Eye (tissue), 1 donor: Measurements from ENCODE around the gene FBLN1.

Experiments used
- DNase-seq: peaks from one replicate; pipeline ENCODE4 v3.0.0-alpha.2; 2015

The FBLN1 gene

GRCh38 chr22:45504373-45505341 lies 2.0 kb downstream of the FBLN1 start:
- DNase-seq = peak; percentile 87

- DNase-seq = no peak
Observed at GRCh38 chr22:45505991-45506747, 3.5 kb downstream of the FBLN1 start.

GRCh38 chr22:45506816-45507360 lies 4.2 kb downstream of the FBLN1 start:
- DNase-seq = peak; percentile 65

DNA sequence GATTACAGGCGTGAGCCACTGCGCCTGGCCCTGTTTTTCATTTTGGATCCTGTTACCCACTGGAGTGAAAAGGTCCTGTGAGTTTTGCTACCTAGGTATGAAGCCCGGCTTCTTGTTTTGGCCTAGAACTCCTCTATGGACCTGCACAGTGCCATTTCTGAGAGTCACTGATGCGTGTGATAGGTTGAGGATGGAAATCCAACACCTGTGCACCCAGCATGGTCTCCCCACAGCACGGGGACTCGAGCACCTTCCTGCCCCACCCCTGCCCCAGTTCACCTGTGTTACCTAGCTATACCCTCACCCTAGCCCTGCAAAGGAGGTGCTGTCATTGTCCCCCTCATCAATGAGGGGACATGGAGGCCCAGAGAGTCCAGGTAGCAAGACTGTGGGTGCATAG lies 5.1 kb downstream of the FBLN1 start:
- DNase-seq = no peak

GRCh38 chr22:45508814-45509213 lies 6.1 kb downstream of the FBLN1 start:
- DNase-seq = no peak

DNA sequence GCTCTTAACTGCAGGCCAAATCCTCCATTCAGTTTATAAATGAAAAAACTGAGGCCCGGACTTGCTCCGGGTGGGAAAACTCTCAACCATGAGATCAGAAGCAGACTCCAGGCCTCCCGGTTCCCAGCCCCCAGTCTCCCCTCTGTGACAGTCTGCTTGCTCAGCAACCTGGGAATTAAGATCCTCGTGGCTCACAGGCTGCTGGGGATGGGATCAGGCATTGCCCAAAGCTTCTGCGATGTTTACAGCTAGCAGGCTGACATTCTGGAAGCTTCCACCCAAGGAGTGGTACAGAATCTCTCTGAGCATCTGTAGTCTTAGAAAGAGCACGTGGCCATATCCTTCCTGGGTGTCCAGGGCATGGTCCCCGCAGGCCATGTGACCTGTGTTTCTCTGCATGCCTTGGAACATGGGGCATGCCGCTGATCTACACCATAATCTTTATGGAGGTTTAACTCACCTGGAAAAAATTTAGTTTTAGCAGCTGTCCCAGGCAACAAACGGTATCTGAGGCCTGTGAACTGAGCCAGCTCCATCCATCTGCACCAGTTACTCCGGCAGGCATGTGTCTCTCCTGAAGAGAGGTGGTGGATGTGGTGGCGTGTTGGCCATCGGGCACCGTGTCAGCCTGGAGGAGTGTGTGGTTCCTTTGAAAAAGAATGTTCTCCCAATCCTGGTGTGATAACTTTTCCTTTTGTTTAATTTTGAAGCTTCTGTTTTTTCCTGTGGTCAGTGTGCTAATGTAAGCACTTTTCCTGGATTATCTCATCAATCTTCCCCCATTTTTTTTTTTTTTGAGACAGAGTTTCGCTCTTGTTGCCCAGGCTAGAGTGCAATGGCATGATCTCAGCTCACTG lies 7.9 kb downstream of the FBLN1 start:
- DNase-seq = no peak

DNA sequence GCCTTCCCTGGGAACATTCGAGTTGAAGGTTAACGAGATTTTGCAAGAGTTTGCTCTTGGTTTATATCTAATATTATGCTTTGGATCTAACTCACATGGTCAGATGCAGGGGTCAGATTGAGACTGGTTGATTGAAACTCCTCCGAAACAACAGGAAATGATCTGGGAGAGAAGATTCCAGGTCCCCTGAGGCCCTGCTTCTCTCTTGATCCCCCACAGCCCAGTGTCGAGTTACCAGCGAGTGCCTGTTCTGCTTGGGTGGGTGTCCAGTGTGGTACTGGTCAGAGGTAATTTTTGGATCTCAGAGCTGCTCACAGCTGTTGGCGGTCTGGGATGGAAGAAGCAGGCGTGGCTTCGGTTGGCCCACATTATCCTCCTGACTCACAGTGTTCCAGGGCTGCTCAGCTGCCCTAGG lies 9.2 kb downstream of the FBLN1 start:
- peak; percentile 49 for DNase-seq

- DNase-seq = no peak
Observed at GRCh38 chr22:45512363-45512762, 9.7 kb downstream of the FBLN1 start.

DNA sequence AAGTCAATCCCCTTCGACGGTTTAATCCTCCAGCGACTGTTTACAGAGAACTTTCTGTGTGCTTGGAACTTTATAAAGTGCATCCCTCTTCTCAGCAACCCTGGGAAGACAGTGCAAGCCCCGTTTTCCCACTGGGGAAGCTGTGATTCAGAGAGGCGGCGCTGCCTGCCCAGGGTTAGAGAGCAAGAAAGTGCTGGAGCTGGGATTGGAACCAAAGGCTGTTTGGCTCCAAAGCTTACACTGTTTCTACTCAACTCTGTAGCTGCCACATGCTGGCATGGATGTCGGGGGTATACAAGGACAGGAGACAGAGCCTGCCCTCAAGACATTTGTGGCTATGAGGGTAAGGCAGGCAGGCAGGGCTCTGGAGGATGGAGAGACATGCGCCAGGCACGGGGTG lies 13.0 kb downstream of the FBLN1 start:
- DNase-seq = no peak

GRCh38 chr22:45516163-45516562 lies 13.5 kb downstream of the FBLN1 start:
- DNase-seq = no peak

- DNase-seq = no peak
Observed at GRCh38 chr22:45516923-45517675, 14.4 kb downstream of the FBLN1 start.

DNA sequence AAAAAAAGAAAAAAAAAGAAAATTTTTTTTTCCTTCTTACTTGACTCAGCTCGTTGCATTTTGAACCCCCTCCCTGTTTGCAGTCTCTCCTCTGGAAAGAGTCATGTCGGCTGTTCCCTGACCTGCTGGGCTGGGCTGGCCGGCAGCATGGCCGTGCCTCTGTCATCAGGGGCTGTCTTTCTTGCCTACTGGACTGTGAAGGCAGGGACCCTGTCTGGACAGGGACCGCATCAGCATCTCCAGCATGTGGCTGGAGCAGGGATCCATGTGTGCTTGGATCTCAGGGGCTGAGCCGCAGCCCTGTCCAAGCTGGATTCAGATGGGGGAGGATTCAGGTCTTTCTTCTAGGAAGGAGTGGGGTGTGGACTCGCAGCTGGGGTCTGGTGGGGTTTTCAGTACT lies 15.5 kb downstream of the FBLN1 start:
- no peak for DNase-seq

DNA sequence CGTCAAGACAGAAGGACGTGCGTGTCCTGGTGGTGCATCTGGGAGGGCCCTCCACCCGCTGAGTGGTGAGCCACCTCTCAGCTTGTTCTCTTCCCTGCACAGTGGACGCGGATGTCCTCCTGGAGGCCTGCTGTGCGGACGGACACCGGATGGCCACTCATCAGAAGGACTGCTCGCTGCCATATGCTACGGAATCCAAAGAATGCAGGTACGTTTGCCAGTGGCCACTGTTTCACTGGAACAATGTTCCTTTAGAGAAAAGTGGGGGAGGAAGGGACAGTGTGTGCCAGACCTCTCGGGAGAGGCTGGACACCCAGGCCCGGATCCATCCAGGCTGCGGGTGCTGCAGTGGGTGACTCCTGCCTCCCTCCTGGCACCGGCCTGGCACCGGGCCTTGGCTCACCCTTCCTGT lies 15.9 kb downstream of the FBLN1 start:
- DNase-seq = no peak

DNA sequence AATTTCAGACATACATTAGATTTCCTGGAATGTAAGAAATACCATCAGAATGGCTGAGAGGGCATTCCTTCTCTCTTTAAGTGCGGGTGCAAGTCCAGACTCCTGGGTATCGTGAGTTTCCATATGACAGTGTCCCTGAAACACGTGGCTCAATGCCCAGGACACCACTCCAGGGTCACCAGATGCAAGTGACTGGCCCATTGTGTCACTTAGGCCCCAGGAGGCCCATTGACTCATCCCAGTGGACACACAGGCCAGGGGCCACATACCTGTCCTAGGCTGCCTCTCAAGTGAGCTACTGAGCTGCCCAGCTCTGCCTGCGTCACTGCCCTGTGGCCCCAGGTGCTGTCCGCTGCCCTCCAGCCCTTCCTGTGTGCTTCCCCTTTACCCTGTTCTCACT lies 18.5 kb downstream of the FBLN1 start:
- no peak for DNase-seq

- DNase-seq = no peak
Observed at GRCh38 chr22:45522462-45522861, 19.8 kb downstream of the FBLN1 start.

- DNase-seq = no peak
Observed at GRCh38 chr22:45524157-45524556, 21.5 kb downstream of the FBLN1 start.

GRCh38 chr22:45524966-45525365 lies 22.3 kb downstream of the FBLN1 start:
- no peak for DNase-seq

GRCh38 chr22:45525480-45525879 lies 22.8 kb downstream of the FBLN1 start:
- no peak for DNase-seq

DNA sequence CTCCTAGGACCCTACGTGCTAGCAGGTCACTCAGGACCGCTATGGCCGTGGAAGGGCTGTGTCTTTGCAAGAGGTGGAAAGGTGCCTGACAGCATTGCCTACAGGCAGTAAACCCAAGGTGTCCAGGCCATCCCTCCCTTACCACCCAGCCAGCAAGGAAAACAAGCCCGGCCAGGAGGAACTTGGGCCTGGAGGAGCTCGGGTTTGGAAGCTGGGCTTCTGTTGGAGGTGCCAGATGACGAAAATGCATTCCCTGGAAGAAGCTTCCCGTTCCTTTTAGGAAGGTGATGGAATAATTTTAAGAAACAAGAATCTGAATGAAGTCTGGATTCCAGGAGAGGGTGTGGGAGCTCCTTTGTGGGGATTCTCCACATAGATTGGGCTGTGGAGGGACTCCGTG lies 23.6 kb downstream of the FBLN1 start:
- DNase-seq = no peak

DNA sequence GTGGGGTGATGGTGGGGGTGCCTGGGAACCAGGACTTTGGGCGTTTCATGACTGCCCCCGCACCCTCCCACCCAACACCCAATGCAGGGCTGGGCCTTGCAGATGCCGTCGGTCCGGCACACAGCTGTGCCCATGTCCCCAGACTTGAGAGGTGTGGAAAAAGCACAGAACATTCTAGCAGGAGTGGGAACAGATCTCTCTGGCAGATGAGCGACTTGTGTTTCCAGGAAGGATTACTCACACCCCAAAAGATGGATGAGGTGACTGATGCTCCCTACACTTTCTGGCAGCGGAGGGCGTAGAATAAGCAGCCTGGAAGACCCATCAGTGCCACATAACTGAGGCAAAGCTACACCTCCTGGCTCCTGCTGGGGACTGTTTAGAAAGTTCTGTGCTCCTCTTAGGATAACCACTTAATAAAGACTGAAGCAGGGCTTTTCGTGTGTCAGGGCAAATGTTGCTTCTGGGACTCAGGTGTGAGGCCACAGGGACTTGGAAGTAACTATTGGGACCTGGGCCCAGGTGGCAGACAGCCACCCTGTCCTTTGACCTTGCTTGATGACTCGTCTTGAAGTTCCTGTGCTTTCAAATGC lies 24.2 kb downstream of the FBLN1 start:
- DNase-seq = no peak

GRCh38 chr22:45527456-45527855 lies 24.8 kb downstream of the FBLN1 start:
- no peak for DNase-seq

- DNase-seq = no peak
Observed at GRCh38 chr22:45528046-45528445, 25.4 kb downstream of the FBLN1 start.
